DND-41 (cell line): ENCODE measurements around the gene CYRIA.

Experiments used
- EZH2 ChIP-seq: IDR thresholded peaks from 3 replicates; pipeline ENCODE4 v1.6.1; 2012; ENCODE audit warnings: borderline replicate concordance, low read depth, mild to moderate bottlenecking, moderate library complexity, low read length, inconsistent platforms; ENCODE audit not compliant: severe bottlenecking
- TF ChIP-seq, protein P1 (sequence below): IDR thresholded peaks from 2 replicates; pipeline ENCODE4 v1.5.1; 2012; ENCODE audit warnings: borderline replicate concordance, low read length, moderate library complexity, mild to moderate bottlenecking; ENCODE audit not compliant: poor library complexity, severe bottlenecking; ENCODE audit errors: extremely low read depth

DNA sequence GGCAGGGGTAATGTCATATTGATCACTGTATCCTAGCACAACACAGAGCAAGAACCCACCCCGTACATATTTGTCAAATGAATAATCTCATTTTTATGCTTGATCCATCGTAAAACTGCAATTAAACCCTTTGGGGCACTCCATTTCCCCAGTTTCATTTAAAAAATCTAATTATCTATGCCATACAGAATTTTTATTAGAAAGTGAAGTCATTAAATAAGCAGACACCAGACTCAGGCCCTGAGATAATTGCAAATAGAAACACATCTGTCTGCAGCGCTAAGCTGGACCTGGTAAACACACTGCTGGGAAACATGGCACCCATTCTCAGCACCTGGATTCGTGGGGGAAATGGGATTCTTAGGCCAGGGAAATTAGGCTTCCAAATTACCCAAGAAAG is 5.1 kb downstream of the CYRIA start:
- TF ChIP-seq, protein P1, sequence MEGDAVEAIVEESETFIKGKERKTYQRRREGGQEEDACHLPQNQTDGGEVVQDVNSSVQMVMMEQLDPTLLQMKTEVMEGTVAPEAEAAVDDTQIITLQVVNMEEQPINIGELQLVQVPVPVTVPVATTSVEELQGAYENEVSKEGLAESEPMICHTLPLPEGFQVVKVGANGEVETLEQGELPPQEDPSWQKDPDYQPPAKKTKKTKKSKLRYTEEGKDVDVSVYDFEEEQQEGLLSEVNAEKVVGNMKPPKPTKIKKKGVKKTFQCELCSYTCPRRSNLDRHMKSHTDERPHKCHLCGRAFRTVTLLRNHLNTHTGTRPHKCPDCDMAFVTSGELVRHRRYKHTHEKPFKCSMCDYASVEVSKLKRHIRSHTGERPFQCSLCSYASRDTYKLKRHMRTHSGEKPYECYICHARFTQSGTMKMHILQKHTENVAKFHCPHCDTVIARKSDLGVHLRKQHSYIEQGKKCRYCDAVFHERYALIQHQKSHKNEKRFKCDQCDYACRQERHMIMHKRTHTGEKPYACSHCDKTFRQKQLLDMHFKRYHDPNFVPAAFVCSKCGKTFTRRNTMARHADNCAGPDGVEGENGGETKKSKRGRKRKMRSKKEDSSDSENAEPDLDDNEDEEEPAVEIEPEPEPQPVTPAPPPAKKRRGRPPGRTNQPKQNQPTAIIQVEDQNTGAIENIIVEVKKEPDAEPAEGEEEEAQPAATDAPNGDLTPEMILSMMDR: no peak
- TF ChIP-seq EZH2: no peak
